Smooth muscle cell (in vitro differentiated cells): ENCODE measurements around the gene KLHL36. TPM values are rescaled to one million over a fixed set of nuclear protein-coding genes. Genes with fewer than 3 reads are reported as not detected.

ENCODE experiments used
- DNase-seq: peaks from one replicate; lab custom pipeline; 2025; ENCODE audit not compliant: unreplicated experiment; lab: John Stamatoyannopoulos, UW
- H2AFZ ChIP-seq: fragments of 200-600 bp; sonication (generic); 2 replicates; pipeline ENCODE4 v1.6.0; 2016; ENCODE audit warnings: antibody characterized with exemption, low read depth, mild to moderate bottlenecking
- H3F3A ChIP-seq: fragments of 200-600 bp; sonication (generic); 2 replicates; pipeline ENCODE4 v1.6.0; 2017; ENCODE audit warnings: antibody characterized with exemption, low read depth
- H3K27ac ChIP-seq: fragments of 200-600 bp; sonication (generic); 2 replicates; pipeline ENCODE4 v1.5.1; 2016; ENCODE audit warnings: low read depth, mild to moderate bottlenecking
- H3K27me3 ChIP-seq: fragments of 200-600 bp; sonication (generic); 2 replicates; pipeline ENCODE4 v1.6.1; 2016; ENCODE audit warnings: low read depth, mild to moderate bottlenecking
- H3K36me3 ChIP-seq: fragments of 200-600 bp; sonication (generic); 2 replicates; pipeline ENCODE4 v1.5.1; 2016; ENCODE audit warnings: low read depth
- H3K4me1 ChIP-seq: fragments of 200-600 bp; sonication (generic); 2 replicates; pipeline ENCODE4 v1.5.1; 2016; ENCODE audit warnings: low read depth
- H3K4me2 ChIP-seq: fragments of 200-600 bp; sonication (generic); 2 replicates; pipeline ENCODE4 v1.6.0; 2016; ENCODE audit warnings: mild to moderate bottlenecking
- H3K4me3 ChIP-seq: fragments of 200-600 bp; sonication (generic); 2 replicates; pipeline ENCODE4 v1.5.1; 2016; ENCODE audit warnings: mild to moderate bottlenecking
- H3K79me2 ChIP-seq: fragments of 200-600 bp; sonication (generic); 2 replicates; pipeline ENCODE4 v1.6.0; 2016; ENCODE audit warnings: low read depth, mild to moderate bottlenecking
- H3K9ac ChIP-seq: fragments of 200-600 bp; sonication (generic); 2 replicates; pipeline ENCODE4 v1.6.0; 2016; ENCODE audit warnings: low read depth
- H3K9me3 ChIP-seq: fragments of 200-600 bp; sonication (generic); replicated peaks from 2 replicates; pipeline ENCODE4 v1.5.1; 2016; ENCODE audit warnings: low read depth
- H4K20me1 ChIP-seq: fragments of 200-600 bp; sonication (generic); 2 replicates; pipeline ENCODE4 v1.6.0; 2016; ENCODE audit warnings: low read depth
- CTCF ChIP-seq: fragments of 200-600 bp; sonication (generic); IDR thresholded peaks from 2 replicates; pipeline ENCODE4 v1.5.1; 2017; ENCODE audit warnings: borderline replicate concordance, mild to moderate bottlenecking, antibody characterized with exemption; ENCODE audit not compliant: insufficient read depth, poor library complexity, severe bottlenecking
- WGBS: methylation state at CpG from one replicate; pipeline ENCODE4 v1.1.7; 2016; ENCODE audit warnings: low lambda C conversion rate; 5-methylcytosine and 5-hydroxymethylcytosine counted together
- polyA plus RNA-seq: library from polyadenylated mRNA; unstranded; fragments of >200 nt; fragmentation: Nextera tagmentation; extraction: Ambion mirVana; gene quantifications from 2 replicates; pipeline ENCODE4 v1.2.1, GENCODE V29; 2016
- total RNA-seq: library from RNA; depleted of rRNA; stranded (reverse); fragments of >200 nt; gene quantifications from 2 replicates; pipeline ENCODE4 v1.2.3, GENCODE V29; 2014

Gene KLHL36
- total and polyA plus RNA-seq, 2 experiments from 2014 or later: 18.0 to 35.4 TPM

- Histone ChIP-seq H4K20me1 (peaks cover 29% of the 10 kb centered on the region), H3K27me3 (no peaks in the 10 kb centered on the region), H3K4me3 (no peak overlapping the region), H3K9ac (no peak overlapping the region), H3K27ac (no peak overlapping the region), H3K79me2 (peaks cover 3% of the 10 kb centered on the region), H3F3A (peaks cover 5% of the 10 kb centered on the region), H3K9me3 (no peaks in the 10 kb centered on the region), H3K36me3 (no peaks in the 10 kb centered on the region), H3K4me2 (no peak overlapping the region), H2AFZ (no peak overlapping the region), H3K4me1 (no peaks in the 10 kb centered on the region)
- no peak for DNase-seq
- no peak for TF ChIP-seq CTCF
- WGBS: 97% methylated on average over 7 of the region's 7 CpGs
Observed at GRCh38 chr16:84652566-84652965, 4.3 kb downstream of the KLHL36 start.

GRCh38 chr16:84654238-84654637 is 5.9 kb downstream of the KLHL36 start:
- H3K4me1 ChIP-seq: no peaks in the 10 kb centered on the region
- DNase-seq: no peak
- H3K27ac ChIP-seq: no peak overlapping the region
- peaks cover 29% of the 10 kb centered on the region for H4K20me1 ChIP-seq
- no peaks in the 10 kb centered on the region for H3K27me3 ChIP-seq
- H3K36me3 ChIP-seq: no peaks in the 10 kb centered on the region
- no peak overlapping the region for H3K9ac ChIP-seq
- no peaks in the 10 kb centered on the region for H3K9me3 ChIP-seq
- no peak overlapping the region for H3K4me3 ChIP-seq
- H3K79me2 ChIP-seq: peaks cover 3% of the 10 kb centered on the region
- H3K4me2 ChIP-seq: no peak overlapping the region
- peaks cover 5% of the 10 kb centered on the region for H3F3A ChIP-seq
- no peak overlapping the region for H2AFZ ChIP-seq
- TF ChIP-seq CTCF: no peak
- 93% methylated on average over 3 of the region's 3 CpGs for WGBS

- H3K4me2 ChIP-seq: no peak overlapping the region
- peaks cover 27% of the 10 kb centered on the region for H4K20me1 ChIP-seq
- peaks cover 4% of the 10 kb centered on the region for H3F3A ChIP-seq
- TF ChIP-seq CTCF: no peak
- no peaks in the 10 kb centered on the region for H3K4me1 ChIP-seq
- no peaks in the 10 kb centered on the region for H3K36me3 ChIP-seq
- H3K27ac ChIP-seq: no peak overlapping the region
- DNase-seq: no peak
- no peak overlapping the region for H3K9ac ChIP-seq
- H3K4me3 ChIP-seq: no peak overlapping the region
- H2AFZ ChIP-seq: no peak overlapping the region
- H3K27me3 ChIP-seq: no peaks in the 10 kb centered on the region
- 78% methylated on average over 6 of the region's 6 CpGs for whole genome bisulfite sequencing
- H3K9me3 ChIP-seq: no peaks in the 10 kb centered on the region
- peaks cover 3% of the 10 kb centered on the region for H3K79me2 ChIP-seq
Observed at GRCh38 chr16:84654998-84655397, 6.7 kb downstream of the KLHL36 start.

- H3F3A ChIP-seq: no peaks in the 10 kb centered on the region
- no peaks in the 10 kb centered on the region for H3K36me3 ChIP-seq
- 99% methylated on average over 22 of the region's 22 CpGs for WGBS
Observed at GRCh38 chr16:84656649-84657048, 8.3 kb downstream of the KLHL36 start.

More at GRCh38 chr16:84656649-84657048, 8.3 kb downstream of the KLHL36 start:
- TF ChIP-seq CTCF: no peak
- Histone ChIP-seq H3K4me3 (no peak overlapping the region), H3K27me3 (no peaks in the 10 kb centered on the region), H3K4me1 (no peaks in the 10 kb centered on the region), H3K4me2 (no peak overlapping the region), H3K27ac (no peak overlapping the region), H2AFZ (no peak overlapping the region), H3K9ac (no peak overlapping the region), H3K9me3 (no peaks in the 10 kb centered on the region), H3K79me2 (peaks cover 3% of the 10 kb centered on the region), H4K20me1 (peaks cover 23% of the 10 kb centered on the region)
- no peak for DNase-seq
